MCF 10A (cell line): ENCODE results near the gene PPP1R12A. TPM values are rescaled to one million over a fixed set of nuclear protein-coding genes. Genes with fewer than 3 reads are reported as not detected.
"Not testable (repeated sequence)": the region's sequence is repeated elsewhere in the genome, so short reads cannot be mapped to it uniquely, and the experiment has no call there.

Experiments used
- BruUV-seq: library from RNA; stranded (reverse); fragments of 400-500 nt; replicated peaks from 2 replicates; lab custom pipeline; 2021; lab: Mats Ljungman, UMichigan
- CTCF ChIA-PET: fragments of 300-600 bp; sonication (Branson Sonifier 250); formaldehyde crosslinking; extraction: SDS; loops from one replicate; lab custom pipeline; 2021; ENCODE audit warnings: antibody characterized with exemption, inconsistent platforms; lab: Yijun Ruan, JAX
- POLR2A ChIA-PET: fragments of 300-600, 350-650 bp; sonication (Branson Sonifier 250); formaldehyde crosslinking; extraction: SDS; loops from one replicate; lab custom pipeline; 2020; ENCODE audit warnings: antibody characterized with exemption, inconsistent platforms; lab: Yijun Ruan, JAX
- DNase-seq: peaks from one replicate; pipeline ENCODE4 v3.0.0-alpha.2; 2018; ENCODE audit not compliant: unreplicated experiment
- H3K27ac Mint-ChIP-seq: one replicate; pipeline ENCODE4 v1.8.0; 2022; ENCODE audit warnings: mild to moderate bottlenecking, low read depth, mixed read lengths; ENCODE audit not compliant: unreplicated experiment
- H3K27me3 Mint-ChIP-seq: one replicate; pipeline ENCODE4 v1.8.0; 2022; ENCODE audit warnings: mixed read lengths; ENCODE audit not compliant: insufficient read depth, unreplicated experiment
- H3K36me3 Mint-ChIP-seq: one replicate; pipeline ENCODE4 v1.8.0; 2022; ENCODE audit warnings: mild to moderate bottlenecking, moderate library complexity, mixed read lengths; ENCODE audit not compliant: insufficient read depth, unreplicated experiment
- H3K4me1 Mint-ChIP-seq: one replicate; pipeline ENCODE4 v1.8.0; 2022; ENCODE audit warnings: mixed read lengths; ENCODE audit not compliant: insufficient read depth, unreplicated experiment
- H3K4me3 Mint-ChIP-seq: one replicate; pipeline ENCODE4 v1.8.0; 2022; ENCODE audit warnings: mild to moderate bottlenecking, moderate library complexity, mixed read lengths; ENCODE audit not compliant: unreplicated experiment
- H3K9me3 Mint-ChIP-seq: one replicate; pipeline ENCODE4 v1.8.0; 2022; ENCODE audit warnings: mixed read lengths; ENCODE audit not compliant: unreplicated experiment
- CTCF ChIP-seq: fragments of 200-600 bp; IDR thresholded peaks from one replicate; pipeline ENCODE4 v1.8.0; 2022; ENCODE audit warnings: antibody characterized with exemption, mild to moderate bottlenecking; ENCODE audit not compliant: unreplicated experiment
- intact Hi-C: fragments of 100-400 bp; cut with micrococcal nuclease; formaldehyde crosslinking; loops from 2 replicates; pipeline ENCODE4 v1.14.1; 2022
- total RNA-seq: library from RNA; stranded (reverse); gene quantifications from 2 replicates; pipeline ENCODE4 v1.2.3, GENCODE V29; 2022

Gene PPP1R12A
- total RNA-seq, 1 experiment from 2014 or later, result 78.0 TPM

DNA sequence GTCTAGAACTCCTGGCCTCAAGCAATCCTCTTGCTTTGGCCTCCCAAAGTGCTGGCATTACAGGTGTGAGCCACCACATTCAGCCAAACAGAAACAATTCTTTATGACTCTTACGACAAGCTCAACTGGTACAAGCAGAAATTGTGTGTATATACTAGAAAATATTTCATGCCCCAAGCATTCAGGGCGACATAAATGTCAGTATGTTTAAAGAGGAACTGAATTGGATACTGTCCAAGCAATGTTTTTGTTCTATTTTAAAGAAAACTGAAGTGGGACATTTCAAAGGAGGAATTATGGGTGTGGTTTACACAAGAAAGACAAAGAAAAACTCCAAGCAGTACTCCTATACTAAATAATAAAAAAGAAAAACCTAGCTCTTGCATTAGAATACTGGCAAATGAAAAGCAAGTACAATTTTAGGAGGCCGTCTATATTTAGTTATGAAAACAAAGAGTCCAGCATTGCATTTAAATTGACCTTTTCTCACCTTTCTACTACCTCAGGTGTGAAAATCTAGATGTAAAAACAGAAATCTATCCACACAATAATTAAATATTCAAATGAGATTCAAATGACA lies 48.9 kb downstream of the PPP1R12A start:
- no peak overlapping the region for H3K4me3 Mint-ChIP-seq
- H3K4me1 Mint-ChIP-seq, result peaks cover 31% of the 10 kb centered on the region
- no peaks in the 10 kb centered on the region for H3K27me3 Mint-ChIP-seq
- no peak overlapping the region for H3K27ac Mint-ChIP-seq
- H3K9me3 Mint-ChIP-seq, result no peaks in the 10 kb centered on the region
- DNase-seq, result no peak
- no peaks in the 10 kb centered on the region for H3K36me3 Mint-ChIP-seq
- no peak for TF ChIP-seq CTCF
- ChIA-PET CTCF (interaction anchor here (0.7 to 1.8 kb wide), 11 partner anchors 10 to 383 kb away, joined by 3 to 5 read pairs (median 3); partner anchors contain the start of gene PPP1R12A), POLR2A (interaction anchor here (0.8 kb wide), 1 partner anchor 48 kb away, joined by 5 read pairs; no protein-coding TSS in a partner anchor)
- BruUV-seq, result no TSS peak
- intact Hi-C loops, result loop anchor here (5.0 kb wide), 2 partner anchors 386 to 876 kb away; no protein-coding TSS in a partner anchor

DNA sequence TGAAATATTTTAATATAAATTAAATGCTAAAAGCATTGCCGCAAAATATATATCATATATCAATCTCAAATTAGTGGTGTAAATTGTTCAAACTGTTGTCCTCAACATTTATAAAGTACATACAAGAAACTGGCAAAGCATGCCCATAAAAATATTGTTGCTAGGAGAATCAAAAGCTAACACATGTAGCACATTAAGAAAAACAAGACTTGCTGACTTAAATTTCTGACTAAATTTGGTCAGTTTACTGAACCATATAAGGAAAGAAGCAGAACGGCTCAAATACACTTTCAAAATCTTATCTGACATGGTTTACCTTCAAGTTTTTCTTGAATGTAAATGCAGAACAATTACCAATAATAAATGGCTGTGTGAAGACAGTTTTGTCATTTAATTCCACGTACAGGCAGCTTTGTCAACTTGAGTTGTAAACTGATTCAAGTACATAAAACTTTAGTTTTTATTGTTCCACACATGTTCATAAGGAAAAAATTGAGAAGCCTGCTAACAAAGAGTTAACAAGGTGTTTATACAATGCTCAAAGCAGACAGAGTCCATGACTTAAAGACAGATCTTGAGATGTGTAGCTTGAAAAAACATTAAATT lies 50.4 kb downstream of the PPP1R12A start:
- BruUV-seq, result no TSS peak
- ChIA-PET POLR2A (no interaction called here), CTCF (interaction anchor here (0.6 to 1.9 kb wide), 3 partner anchors 200 to 311 kb away, joined by 3 to 9 read pairs (median 4); no protein-coding TSS in a partner anchor)
- TF ChIP-seq CTCF, result no peak
- Mint-ChIP-seq H3K4me1 (peaks cover 31% of the 10 kb centered on the region), H3K27me3 (no peaks in the 10 kb centered on the region), H3K36me3 (no peaks in the 10 kb centered on the region), H3K4me3 (no peak overlapping the region), H3K27ac (no peak overlapping the region), H3K9me3 (no peaks in the 10 kb centered on the region)
- intact Hi-C loops, result loop anchor here (5.0 kb wide), 2 partner anchors 388 to 878 kb away; no protein-coding TSS in a partner anchor
- DNase-seq, result no peak

DNA sequence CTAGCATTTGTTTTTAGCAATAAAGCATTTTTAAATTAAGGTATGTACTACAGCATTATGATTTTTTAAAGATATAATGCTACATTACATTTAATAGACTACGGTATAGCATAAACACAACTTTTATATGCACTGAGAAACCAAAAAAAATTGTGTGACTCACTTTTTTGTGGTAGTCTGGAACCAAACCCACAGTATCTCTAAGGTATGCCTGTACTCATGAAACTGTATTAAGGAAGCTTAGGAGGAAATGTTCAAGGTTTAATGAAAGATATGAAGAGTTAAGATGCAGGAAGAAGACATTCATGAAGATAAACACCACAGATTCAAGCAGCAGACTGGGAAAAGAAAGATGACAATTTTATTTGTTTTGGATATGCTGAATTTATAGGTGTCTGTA lies 51.7 kb downstream of the PPP1R12A start:
- Mint-ChIP-seq H3K27ac (no peak overlapping the region), H3K9me3 (no peaks in the 10 kb centered on the region), H3K27me3 (no peaks in the 10 kb centered on the region), H3K36me3 (no peaks in the 10 kb centered on the region), H3K4me3 (no peak overlapping the region), H3K4me1 (peaks cover 28% of the 10 kb centered on the region)
- peak; percentile 15 for DNase-seq
- ChIA-PET CTCF (interaction anchor here (0.6 to 1.9 kb wide), 3 partner anchors 9 to 304 kb away, joined by 3 to 9 read pairs (median 3); no protein-coding TSS in a partner anchor), POLR2A (interaction anchor here (0.5 kb wide), 1 partner anchor 13 kb away, joined by 5 read pairs; no protein-coding TSS in a partner anchor)
- intact Hi-C loops, result no loop called here
- no peak for TF ChIP-seq CTCF
- no TSS peak for BruUV-seq

- no peaks in the 10 kb centered on the region for H3K27me3 Mint-ChIP-seq
- H3K9me3 Mint-ChIP-seq, result no peaks in the 10 kb centered on the region
- intact Hi-C loops, result no loop called here
- BruUV-seq, result no TSS peak
- no peak for TF ChIP-seq CTCF
- DNase-seq, result no peak
- no peak overlapping the region for H3K4me3 Mint-ChIP-seq
- no peak overlapping the region for H3K27ac Mint-ChIP-seq
- H3K4me1 Mint-ChIP-seq, result peaks cover 23% of the 10 kb centered on the region
- H3K36me3 Mint-ChIP-seq, result no peaks in the 10 kb centered on the region
- ChIA-PET CTCF (interaction anchor here (0.6 to 1.0 kb wide), 6 partner anchors 43 to 450 kb away, joined by 3 to 5 read pairs (median 4); no protein-coding TSS in a partner anchor), POLR2A (interaction anchor here (0.6 to 1.4 kb wide), 2 partner anchors 9 to 55 kb away, joined by 4 read pairs; no protein-coding TSS in a partner anchor)
Measured at GRCh38 chr12:79881351-79881750, 53.5 kb downstream of the PPP1R12A start.

DNA sequence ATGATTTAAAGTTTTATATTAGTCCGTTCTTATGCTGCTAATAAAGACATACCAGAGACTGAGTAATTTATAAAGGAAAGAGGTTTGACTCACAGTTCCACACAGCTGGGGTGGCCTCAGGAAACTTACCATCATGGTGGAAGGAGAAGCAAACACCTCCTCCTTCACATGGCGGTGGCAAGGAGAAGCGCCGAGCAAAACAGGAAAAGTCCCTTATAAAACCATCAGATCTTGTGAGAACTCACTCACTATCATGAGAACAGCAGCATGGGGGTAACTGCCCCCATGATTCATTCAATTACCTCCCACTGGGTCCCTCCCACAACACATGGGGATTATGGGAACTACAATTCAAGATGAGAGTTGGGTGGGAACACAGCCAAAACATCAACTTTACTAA lies 56.4 kb downstream of the PPP1R12A start:
- H3K27ac Mint-ChIP-seq, POLR2A ChIA-PET, intact Hi-C loops, H3K4me3 Mint-ChIP-seq, CTCF ChIA-PET, H3K36me3 Mint-ChIP-seq, DNase-seq, BruUV-seq, H3K27me3 Mint-ChIP-seq, H3K9me3 Mint-ChIP-seq: not testable (repeated sequence)
- H3K4me1 Mint-ChIP-seq, result peaks cover 18% of the 10 kb centered on the region
